ENCODE measurements around the gene OR7C1. TPM values are rescaled to one million over a fixed set of nuclear protein-coding genes. Genes with fewer than 3 reads are reported as not detected.

The OR7C1 gene
- total and polyA plus RNA-seq, 2 experiments from 2014 or later: 0.03 TPM; not detected in 1

DNA sequence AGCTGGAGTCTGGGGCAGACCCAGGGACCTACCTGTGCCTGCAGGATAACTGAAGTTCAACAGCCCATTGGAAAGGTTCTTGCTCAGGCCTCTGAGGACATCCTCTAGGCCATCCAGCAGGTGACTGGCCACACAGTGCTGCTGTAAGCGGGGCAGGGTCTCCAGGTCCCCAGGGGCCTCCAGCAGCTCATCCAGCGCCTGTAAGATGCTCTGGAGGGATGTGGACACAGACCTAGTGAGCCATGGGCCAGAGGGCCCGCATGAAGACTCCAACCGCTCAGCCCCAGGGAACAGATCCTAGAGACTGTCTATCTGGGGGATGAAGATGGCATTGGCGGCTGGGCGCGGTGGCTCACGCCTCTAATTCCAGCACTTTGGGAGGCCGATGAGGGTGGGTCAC is 70.6 kb downstream of the OR7C1 start (continued):
- TF ChIP-seq, protein P1, sequence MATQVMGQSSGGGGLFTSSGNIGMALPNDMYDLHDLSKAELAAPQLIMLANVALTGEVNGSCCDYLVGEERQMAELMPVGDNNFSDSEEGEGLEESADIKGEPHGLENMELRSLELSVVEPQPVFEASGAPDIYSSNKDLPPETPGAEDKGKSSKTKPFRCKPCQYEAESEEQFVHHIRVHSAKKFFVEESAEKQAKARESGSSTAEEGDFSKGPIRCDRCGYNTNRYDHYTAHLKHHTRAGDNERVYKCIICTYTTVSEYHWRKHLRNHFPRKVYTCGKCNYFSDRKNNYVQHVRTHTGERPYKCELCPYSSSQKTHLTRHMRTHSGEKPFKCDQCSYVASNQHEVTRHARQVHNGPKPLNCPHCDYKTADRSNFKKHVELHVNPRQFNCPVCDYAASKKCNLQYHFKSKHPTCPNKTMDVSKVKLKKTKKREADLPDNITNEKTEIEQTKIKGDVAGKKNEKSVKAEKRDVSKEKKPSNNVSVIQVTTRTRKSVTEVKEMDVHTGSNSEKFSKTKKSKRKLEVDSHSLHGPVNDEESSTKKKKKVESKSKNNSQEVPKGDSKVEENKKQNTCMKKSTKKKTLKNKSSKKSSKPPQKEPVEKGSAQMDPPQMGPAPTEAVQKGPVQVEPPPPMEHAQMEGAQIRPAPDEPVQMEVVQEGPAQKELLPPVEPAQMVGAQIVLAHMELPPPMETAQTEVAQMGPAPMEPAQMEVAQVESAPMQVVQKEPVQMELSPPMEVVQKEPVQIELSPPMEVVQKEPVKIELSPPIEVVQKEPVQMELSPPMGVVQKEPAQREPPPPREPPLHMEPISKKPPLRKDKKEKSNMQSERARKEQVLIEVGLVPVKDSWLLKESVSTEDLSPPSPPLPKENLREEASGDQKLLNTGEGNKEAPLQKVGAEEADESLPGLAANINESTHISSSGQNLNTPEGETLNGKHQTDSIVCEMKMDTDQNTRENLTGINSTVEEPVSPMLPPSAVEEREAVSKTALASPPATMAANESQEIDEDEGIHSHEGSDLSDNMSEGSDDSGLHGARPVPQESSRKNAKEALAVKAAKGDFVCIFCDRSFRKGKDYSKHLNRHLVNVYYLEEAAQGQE (IDR thresholded peaks at IDR 0.05; ENCODE audit: unreplicated experiment): no peak
- TF ChIP-seq ZNF331 (CRISPR knock-in tag; IDR thresholded peaks at IDR 0.05; ENCODE audit: low read depth) (no peak), ZNF114 (CRISPR knock-in tag; IDR thresholded peaks at IDR 0.05) (no peak), NANOG (IDR thresholded peaks at IDR 0.05; ENCODE audit: borderline replicate concordance) (no peak)

DNA sequence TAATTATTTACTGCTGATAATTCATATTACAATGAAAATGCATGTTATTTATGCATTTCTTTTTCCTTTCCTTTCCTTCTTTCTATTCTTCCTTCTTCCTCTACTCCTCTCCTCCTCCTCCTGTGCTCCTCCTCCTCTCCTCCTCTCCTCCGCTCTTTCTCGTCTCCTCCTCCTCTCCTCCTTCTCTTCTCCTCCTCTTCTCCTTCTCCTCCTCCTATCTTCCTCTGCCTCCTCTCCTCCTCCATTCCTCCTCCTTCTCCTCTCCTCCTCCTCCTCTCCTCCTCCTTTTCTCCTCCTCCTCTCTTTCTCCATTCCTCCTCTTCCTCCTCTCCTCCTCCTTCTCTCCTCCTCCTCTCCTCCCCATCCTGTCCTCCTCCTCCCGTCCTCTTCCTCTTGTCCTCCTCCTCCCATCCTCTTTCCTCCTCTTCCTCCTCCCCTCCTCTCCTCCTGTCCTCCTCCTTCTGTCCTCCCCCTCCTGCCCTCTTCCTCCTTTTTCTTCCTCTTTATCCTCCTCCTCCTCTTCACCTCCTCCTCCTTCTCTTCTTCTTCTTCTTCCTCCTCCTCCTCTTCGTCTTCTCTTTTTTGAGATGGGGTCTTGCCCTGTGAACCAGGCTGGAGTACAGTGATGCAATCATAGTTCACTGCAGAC is 71.4 kb downstream of the OR7C1 start:
- H3K36me3 Mint-ChIP-seq (ENCODE audit: low read depth): peaks cover 45% of the 10 kb centered on the region
- Histone ChIP-seq H3K4me2 (no peak overlapping the region), H3K9me2 (ENCODE audit: insufficient read depth) (no peaks in the 10 kb centered on the region; the same call in 1 of the 2 replicates), H3F3A (replicated peaks; ENCODE audit: low read depth) (no peaks in the 10 kb centered on the region), H3K79me2 (replicated peaks; ENCODE audit: insufficient read depth) (no peaks in the 10 kb centered on the region), H3K27me3 (ENCODE audit: insufficient read depth) (no peaks in the 10 kb centered on the region), H2AFZ (no peak overlapping the region), H3K36me3 (ENCODE audit: insufficient read depth) (no peaks in the 10 kb centered on the region), H4K20me1 (replicated peaks; ENCODE audit: insufficient read depth) (no peaks in the 10 kb centered on the region), H3K4me3 (no peak overlapping the region), H3K4me1 (ENCODE audit: insufficient read depth) (peaks cover 8% of the 10 kb centered on the region; the same call in 1 of the 2 replicates), H3K27ac (ENCODE audit: low read depth) (no peak overlapping the region)
- H3K4me3 Mint-ChIP-seq: no peak overlapping the region
- H3K27me3 Mint-ChIP-seq (ENCODE audit: insufficient read depth, low read depth, poor library complexity): peaks cover 14% of the 10 kb centered on the region
- no peak for DNase-seq (ENCODE audit: low spot score)
- no peak overlapping the region for H3K27ac Mint-ChIP-seq
- peaks cover 12% of the 10 kb centered on the region for H3K4me1 Mint-ChIP-seq
- peaks cover 28% of the 10 kb centered on the region for H3K9me3 Mint-ChIP-seq
- no peak for ATAC-seq
- TF ChIP-seq EZH2 (IDR thresholded peaks at IDR 0.05; ENCODE audit: low read depth, unreplicated experiment): no peak
- TF ChIP-seq STAT1 (IDR thresholded peaks at IDR 0.05; ENCODE audit: unreplicated experiment): no peak
- TF ChIP-seq CREB1 (CRISPR knock-in tag; IDR thresholded peaks at IDR 0.05; ENCODE audit: low read depth): no peak
- no peak for TF ChIP-seq CTCF (conservative IDR thresholded peaks at IDR 0.05; ENCODE audit: low read depth in 2 of 2)
- TF ChIP-seq, protein P2, sequence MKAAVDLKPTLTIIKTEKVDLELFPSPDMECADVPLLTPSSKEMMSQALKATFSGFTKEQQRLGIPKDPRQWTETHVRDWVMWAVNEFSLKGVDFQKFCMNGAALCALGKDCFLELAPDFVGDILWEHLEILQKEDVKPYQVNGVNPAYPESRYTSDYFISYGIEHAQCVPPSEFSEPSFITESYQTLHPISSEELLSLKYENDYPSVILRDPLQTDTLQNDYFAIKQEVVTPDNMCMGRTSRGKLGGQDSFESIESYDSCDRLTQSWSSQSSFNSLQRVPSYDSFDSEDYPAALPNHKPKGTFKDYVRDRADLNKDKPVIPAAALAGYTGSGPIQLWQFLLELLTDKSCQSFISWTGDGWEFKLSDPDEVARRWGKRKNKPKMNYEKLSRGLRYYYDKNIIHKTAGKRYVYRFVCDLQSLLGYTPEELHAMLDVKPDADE (IDR thresholded peaks at IDR 0.05): no peak
- TF ChIP-seq JUNB (IDR thresholded peaks at IDR 0.05; ENCODE audit: unreplicated experiment): no peak
- no peak for TF ChIP-seq ZNF114 (CRISPR knock-in tag; IDR thresholded peaks at IDR 0.05)
- TF ChIP-seq, protein P3, sequence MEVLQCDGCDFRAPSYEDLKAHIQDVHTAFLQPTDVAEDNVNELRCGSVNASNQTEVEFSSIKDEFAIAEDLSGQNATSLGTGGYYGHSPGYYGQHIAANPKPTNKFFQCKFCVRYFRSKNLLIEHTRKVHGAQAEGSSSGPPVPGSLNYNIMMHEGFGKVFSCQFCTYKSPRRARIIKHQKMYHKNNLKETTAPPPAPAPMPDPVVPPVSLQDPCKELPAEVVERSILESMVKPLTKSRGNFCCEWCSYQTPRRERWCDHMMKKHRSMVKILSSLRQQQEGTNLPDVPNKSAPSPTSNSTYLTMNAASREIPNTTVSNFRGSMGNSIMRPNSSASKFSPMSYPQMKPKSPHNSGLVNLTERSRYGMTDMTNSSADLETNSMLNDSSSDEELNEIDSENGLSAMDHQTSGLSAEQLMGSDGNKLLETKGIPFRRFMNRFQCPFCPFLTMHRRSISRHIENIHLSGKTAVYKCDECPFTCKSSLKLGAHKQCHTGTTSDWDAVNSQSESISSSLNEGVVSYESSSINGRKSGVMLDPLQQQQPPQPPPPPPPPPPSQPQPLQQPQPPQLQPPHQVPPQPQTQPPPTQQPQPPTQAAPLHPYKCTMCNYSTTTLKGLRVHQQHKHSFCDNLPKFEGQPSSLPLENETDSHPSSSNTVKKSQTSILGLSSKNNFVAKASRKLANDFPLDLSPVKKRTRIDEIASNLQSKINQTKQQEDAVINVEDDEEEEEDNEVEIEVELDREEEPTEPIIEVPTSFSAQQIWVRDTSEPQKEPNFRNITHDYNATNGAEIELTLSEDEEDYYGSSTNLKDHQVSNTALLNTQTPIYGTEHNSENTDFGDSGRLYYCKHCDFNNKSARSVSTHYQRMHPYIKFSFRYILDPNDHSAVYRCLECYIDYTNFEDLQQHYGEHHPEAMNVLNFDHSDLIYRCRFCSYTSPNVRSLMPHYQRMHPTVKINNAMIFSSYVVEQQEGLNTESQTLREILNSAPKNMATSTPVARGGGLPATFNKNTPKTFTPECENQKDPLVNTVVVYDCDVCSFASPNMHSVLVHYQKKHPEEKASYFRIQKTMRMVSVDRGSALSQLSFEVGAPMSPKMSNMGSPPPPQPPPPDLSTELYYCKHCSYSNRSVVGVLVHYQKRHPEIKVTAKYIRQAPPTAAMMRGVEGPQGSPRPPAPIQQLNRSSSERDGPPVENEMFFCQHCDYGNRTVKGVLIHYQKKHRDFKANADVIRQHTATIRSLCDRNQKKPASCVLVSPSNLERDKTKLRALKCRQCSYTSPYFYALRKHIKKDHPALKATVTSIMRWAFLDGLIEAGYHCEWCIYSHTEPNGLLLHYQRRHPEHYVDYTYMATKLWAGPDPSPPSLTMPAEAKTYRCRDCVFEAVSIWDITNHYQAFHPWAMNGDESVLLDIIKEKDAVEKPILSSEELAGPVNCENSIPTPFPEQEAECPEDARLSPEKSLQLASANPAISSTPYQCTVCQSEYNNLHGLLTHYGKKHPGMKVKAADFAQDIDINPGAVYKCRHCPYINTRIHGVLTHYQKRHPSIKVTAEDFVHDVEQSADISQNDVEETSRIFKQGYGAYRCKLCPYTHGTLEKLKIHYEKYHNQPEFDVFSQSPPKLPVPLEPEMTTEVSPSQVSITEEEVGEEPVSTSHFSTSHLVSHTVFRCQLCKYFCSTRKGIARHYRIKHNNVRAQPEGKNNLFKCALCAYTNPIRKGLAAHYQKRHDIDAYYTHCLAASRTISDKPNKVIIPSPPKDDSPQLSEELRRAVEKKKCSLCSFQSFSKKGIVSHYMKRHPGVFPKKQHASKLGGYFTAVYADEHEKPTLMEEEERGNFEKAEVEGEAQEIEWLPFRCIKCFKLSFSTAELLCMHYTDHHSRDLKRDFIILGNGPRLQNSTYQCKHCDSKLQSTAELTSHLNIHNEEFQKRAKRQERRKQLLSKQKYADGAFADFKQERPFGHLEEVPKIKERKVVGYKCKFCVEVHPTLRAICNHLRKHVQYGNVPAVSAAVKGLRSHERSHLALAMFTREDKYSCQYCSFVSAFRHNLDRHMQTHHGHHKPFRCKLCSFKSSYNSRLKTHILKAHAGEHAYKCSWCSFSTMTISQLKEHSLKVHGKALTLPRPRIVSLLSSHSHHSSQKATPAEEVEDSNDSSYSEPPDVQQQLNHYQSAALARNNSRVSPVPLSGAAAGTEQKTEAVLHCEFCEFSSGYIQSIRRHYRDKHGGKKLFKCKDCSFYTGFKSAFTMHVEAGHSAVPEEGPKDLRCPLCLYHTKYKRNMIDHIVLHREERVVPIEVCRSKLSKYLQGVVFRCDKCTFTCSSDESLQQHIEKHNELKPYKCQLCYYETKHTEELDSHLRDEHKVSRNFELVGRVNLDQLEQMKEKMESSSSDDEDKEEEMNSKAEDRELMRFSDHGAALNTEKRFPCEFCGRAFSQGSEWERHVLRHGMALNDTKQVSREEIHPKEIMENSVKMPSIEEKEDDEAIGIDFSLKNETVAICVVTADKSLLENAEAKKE (CRISPR knock-in tag; IDR thresholded peaks at IDR 0.05): no peak
- TF ChIP-seq ZNF331 (CRISPR knock-in tag; IDR thresholded peaks at IDR 0.05; ENCODE audit: low read depth): no peak
- TF ChIP-seq NANOG (IDR thresholded peaks at IDR 0.05; ENCODE audit: borderline replicate concordance): no peak

Data from GM23338 (cell line).